Naive thymus-derived CD4-positive, alpha-beta T cell (primary cell): ENCODE measurements around the gene CHAF1B. TPM values are rescaled to one million over a fixed set of nuclear protein-coding genes. Genes with fewer than 3 reads are reported as not detected.

Experiments used
- ATAC-seq: fragments of 150-1000 bp; cut with Tn5 transposase; 2 replicates; pipeline ENCODE4 v1.10.0; 2021; ENCODE audit warnings: mild to moderate bottlenecking, moderate library complexity
- CTCF ChIA-PET: fragments of 350-600 bp; sonication (Branson Sonifier 250); formaldehyde crosslinking; loops from one replicate; lab custom pipeline; 2021; ENCODE audit warnings: antibody characterized with exemption; lab: Charles Lee
- POLR2A ChIA-PET: fragments of 350-600 bp; sonication (Branson Sonifier 250); formaldehyde crosslinking; loops from one replicate; lab custom pipeline; 2021; ENCODE audit warnings: antibody characterized with exemption, inconsistent platforms; lab: Charles Lee
- DNase-seq, 9 donors: peaks; one replicate each; pipeline versions ENCODE4 v3.0.0 to v3.0.0-alpha.2; 2020 to 2022; ENCODE audit warnings: mixed read lengths in 1 of 9
- H3K27ac ChIP-seq: one replicate; pipeline ENCODE4 v1.7.0; 2013; ENCODE audit warnings: mild to moderate bottlenecking, low read depth, low read length, moderate library complexity
- H3K27me3 ChIP-seq, 2 donors: one replicate each; pipeline ENCODE4 v1.7.0; 2013; ENCODE audit warnings: low read length in 2 of 2, mild to moderate bottlenecking in 2 of 2, moderate library complexity in 2 of 2; ENCODE audit not compliant: control insufficient read depth in 2 of 2, insufficient read depth in 2 of 2
- H3K36me3 ChIP-seq, 3 experiments: 1 replicate in 2 of 3; 2 replicates in 1 of 3; pipeline ENCODE4 v1.7.0; 2013; ENCODE audit warnings: low read length in 3 of 3, mild to moderate bottlenecking in 3 of 3, moderate library complexity in 1 of 3; ENCODE audit not compliant: insufficient read depth in 3 of 3, control insufficient read depth in 2 of 3
- H3K4me1 ChIP-seq, 2 donors: one replicate each; pipeline ENCODE4 v1.7.0; 2013; ENCODE audit warnings: low read length in 2 of 2, mild to moderate bottlenecking in 2 of 2, moderate library complexity in 1 of 2; ENCODE audit not compliant: control insufficient read depth in 2 of 2, insufficient read depth in 2 of 2
- H3K4me3 ChIP-seq: 2 replicates; pipeline ENCODE4 v1.7.0; 2013; ENCODE audit warnings: mild to moderate bottlenecking, low read length
- H3K9me3 ChIP-seq, 3 experiments: 1 replicate in 2 of 3; 2 replicates in 1 of 3; pipeline ENCODE4 v1.7.0; 2013; ENCODE audit warnings: low read length in 3 of 3; ENCODE audit not compliant: control insufficient read depth in 2 of 3
- H3K27ac Mint-ChIP-seq, 9 donors: one replicate each; pipeline ENCODE4 v1.8.0; 2020 to 2022; ENCODE audit warnings: mixed read lengths in 9 of 9, mild to moderate bottlenecking in 8 of 9, moderate library complexity in 5 of 9, inconsistent platforms in 2 of 9
- H3K27me3 Mint-ChIP-seq, 5 donors: one replicate each; pipeline ENCODE4 v1.8.0; 2021 to 2022; ENCODE audit warnings: mixed read lengths in 5 of 5, mild to moderate bottlenecking in 1 of 5
- H3K36me3 Mint-ChIP-seq, 5 donors: one replicate each; pipeline ENCODE4 v1.8.0; 2020 to 2022; ENCODE audit warnings: mixed read lengths in 5 of 5, mild to moderate bottlenecking in 3 of 5, inconsistent platforms in 1 of 5
- H3K4me1 Mint-ChIP-seq, 7 donors: one replicate each; pipeline ENCODE4 v1.8.0; 2020 to 2022; ENCODE audit warnings: mixed read lengths in 7 of 7, mild to moderate bottlenecking in 3 of 7, inconsistent platforms in 1 of 7
- H3K4me3 Mint-ChIP-seq, 10 donors: one replicate each; pipeline ENCODE4 v1.8.0; 2020 to 2022; ENCODE audit warnings: mild to moderate bottlenecking in 10 of 10, mixed read lengths in 10 of 10, moderate library complexity in 6 of 10, inconsistent platforms in 2 of 10
- H3K9me3 Mint-ChIP-seq, 11 donors: one replicate each; pipeline ENCODE4 v1.8.0; 2020 to 2022; ENCODE audit warnings: mixed read lengths in 11 of 11, mild to moderate bottlenecking in 4 of 11, inconsistent platforms in 1 of 11, moderate library complexity in 1 of 11
- intact Hi-C, 2 donors: fragments of 100-400 bp; cut with micrococcal nuclease; formaldehyde crosslinking; loops; one replicate each; pipeline ENCODE4 v1.15.1; 2023
- polyA plus RNA-seq, 2 donors: library from polyadenylated mRNA; unstranded; fragments of 300-500 nt; fragmentation: Illumina TruSeq; gene quantifications; one replicate each; pipeline ENCODE4 v1.2.3, GENCODE V29; 2021
- total RNA-seq, 6 experiments: library from RNA in 5 of 6; stranded (reverse) in 5 of 6; gene quantifications; 1 replicate in 5 of 6; 2 replicates in 1 of 6; pipeline ENCODE4 v1.2.3 and lab custom pipeline; 2021 to 2026

Gene CHAF1B
- total and polyA plus RNA-seq, 7 experiments from 2014 or later, result 0.61 to 21.4 (median 1.9) TPM

DNA sequence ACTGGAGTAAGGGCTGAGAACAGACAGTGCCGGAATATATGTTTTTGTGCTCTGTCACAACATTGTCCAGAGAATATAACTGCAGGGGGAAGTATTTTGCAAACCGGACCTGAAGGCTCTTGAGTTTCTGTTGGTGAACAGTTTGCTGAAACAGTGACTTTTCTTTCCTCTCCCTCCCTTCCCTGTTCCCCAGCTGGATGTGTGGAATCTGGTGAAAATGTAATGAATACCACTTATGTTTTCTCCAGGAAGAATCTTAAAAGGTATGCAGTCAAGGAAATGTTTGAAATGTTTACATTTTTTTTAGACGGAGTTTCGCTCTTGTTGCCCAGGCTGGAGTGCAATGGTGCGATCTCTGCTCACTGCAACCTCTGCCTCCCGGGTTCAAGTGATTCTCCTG lies 23.4 kb downstream of the CHAF1B start:
- no peak for DNase-seq
- no peaks in the 10 kb centered on the region for H3K27me3 Mint-ChIP-seq

GRCh38 chr21:36411301-36411700 lies 26.1 kb downstream of the CHAF1B start:
- POLR2A ChIA-PET, result no interaction called here

More for the DNA sequence above, 23.4 kb downstream of the CHAF1B start:
- intact Hi-C loops, result no loop called here
- no peak overlapping the region for H3K4me3 Mint-ChIP-seq
- CTCF ChIA-PET, result no interaction called here
- POLR2A ChIA-PET, result no interaction called here
- no peaks in the 10 kb centered on the region for H3K4me1 ChIP-seq
- peaks cover 0 to 15% (median 0%) of the 10 kb centered on the region in 3 experiments for H3K36me3 ChIP-seq
- H3K36me3 Mint-ChIP-seq, result peaks cover 10 to 35% (median 29%) of the 10 kb centered on the region in 5 donors
- no peaks in the 10 kb centered on the region for H3K9me3 ChIP-seq
- peaks cover 0 to 2% (median 0%) of the 10 kb centered on the region in 7 donors for H3K4me1 Mint-ChIP-seq
- no peak overlapping the region for H3K4me3 ChIP-seq
- H3K27ac ChIP-seq, result no peak overlapping the region
- no peak for ATAC-seq
- no peaks in the 10 kb centered on the region for H3K27me3 ChIP-seq
- H3K27ac Mint-ChIP-seq, result peak overlapping the region in 2 of 9 donors; percentile 4
- H3K9me3 Mint-ChIP-seq, result no peaks in the 10 kb centered on the region

GRCh38 chr21:36412916-36413315 lies 27.7 kb downstream of the CHAF1B start:
- Histone ChIP-seq H3K27ac (no peak overlapping the region), H3K27me3 (no peaks in the 10 kb centered on the region), H3K36me3 (peaks cover 0 to 13% (median 0%) of the 10 kb centered on the region in 3 experiments), H3K4me3 (no peak overlapping the region), H3K9me3 (no peaks in the 10 kb centered on the region), H3K4me1 (no peaks in the 10 kb centered on the region)
- DNase-seq (no peak), ATAC-seq (no peak)
- ChIA-PET POLR2A (no interaction called here), CTCF (no interaction called here)
- intact Hi-C loops, result no loop called here
- Mint-ChIP-seq H3K9me3 (no peaks in the 10 kb centered on the region), H3K4me3 (no peak overlapping the region), H3K4me1 (no peaks in the 10 kb centered on the region), H3K27ac (no peak overlapping the region), H3K27me3 (no peaks in the 10 kb centered on the region), H3K36me3 (peaks cover 11 to 42% (median 28%) of the 10 kb centered on the region in 5 donors)

More at GRCh38 chr21:36411301-36411700, 26.1 kb downstream of the CHAF1B start:
- no peaks in the 10 kb centered on the region for H3K4me1 Mint-ChIP-seq
- Histone ChIP-seq H3K27me3 (no peaks in the 10 kb centered on the region), H3K27ac (no peak overlapping the region), H3K36me3 (peaks cover 0 to 13% (median 0%) of the 10 kb centered on the region in 3 experiments), H3K4me1 (no peaks in the 10 kb centered on the region), H3K4me3 (no peak overlapping the region), H3K9me3 (no peaks in the 10 kb centered on the region)
- H3K4me3 Mint-ChIP-seq, result no peak overlapping the region
- DNase-seq (no peak), ATAC-seq (no peak)
- CTCF ChIA-PET, result interaction anchor here (0.7 kb wide), 1 partner anchor 267 kb away, joined by 6 read pairs; no protein-coding TSS in a partner anchor
- peaks cover 12 to 46% (median 30%) of the 10 kb centered on the region in 5 donors for H3K36me3 Mint-ChIP-seq
- no peaks in the 10 kb centered on the region for H3K27me3 Mint-ChIP-seq
- no peak overlapping the region for H3K27ac Mint-ChIP-seq
- intact Hi-C loops, result no loop called here
- no peaks in the 10 kb centered on the region for H3K9me3 Mint-ChIP-seq

- no peak overlapping the region for H3K27ac Mint-ChIP-seq
- intact Hi-C loops, result no loop called here
- peaks cover 0 to 13% (median 0%) of the 10 kb centered on the region in 3 experiments for H3K36me3 ChIP-seq
- H3K4me3 Mint-ChIP-seq, result no peak overlapping the region
- no peak for ATAC-seq
- H3K9me3 Mint-ChIP-seq, result no peaks in the 10 kb centered on the region
- no peaks in the 10 kb centered on the region for H3K4me1 ChIP-seq
- DNase-seq, result no peak
- POLR2A ChIA-PET, result interaction anchor here (0.7 kb wide), 1 partner anchor 59 kb away, joined by 4 read pairs; no protein-coding TSS in a partner anchor
- H3K27me3 ChIP-seq, result no peaks in the 10 kb centered on the region
- no peaks in the 10 kb centered on the region for H3K9me3 ChIP-seq
- no peak overlapping the region for H3K4me3 ChIP-seq
- peaks cover 5 to 39% (median 21%) of the 10 kb centered on the region in 5 donors for H3K36me3 Mint-ChIP-seq
- no peaks in the 10 kb centered on the region for H3K27me3 Mint-ChIP-seq
- H3K4me1 Mint-ChIP-seq, result peaks cover 0 to 2% (median 0%) of the 10 kb centered on the region in 7 donors
- CTCF ChIA-PET, result no interaction called here
- no peak overlapping the region for H3K27ac ChIP-seq
Observed at GRCh38 chr21:36415375-36415774, 30.2 kb downstream of the CHAF1B start.

GRCh38 chr21:36419241-36419640 lies 34.0 kb downstream of the CHAF1B start:
- Histone ChIP-seq H3K9me3 (no peaks in the 10 kb centered on the region), H3K27ac (no peak overlapping the region), H3K36me3 (no peaks in the 10 kb centered on the region), H3K4me3 (no peak overlapping the region), H3K27me3 (no peaks in the 10 kb centered on the region), H3K4me1 (no peaks in the 10 kb centered on the region)
- Mint-ChIP-seq H3K9me3 (peaks cover 0 to 2% (median 0%) of the 10 kb centered on the region in 11 donors), H3K4me1 (peaks cover 0 to 16% (median 0%) of the 10 kb centered on the region in 7 donors), H3K27me3 (no peaks in the 10 kb centered on the region), H3K36me3 (peaks cover 5 to 15% (median 10%) of the 10 kb centered on the region in 5 donors), H3K4me3 (no peak overlapping the region), H3K27ac (peak overlapping the region in 1 of 9 donors; percentile 22)
- no peak for DNase-seq
- ChIA-PET POLR2A (no interaction called here), CTCF (no interaction called here)
- intact Hi-C loops, result no loop called here
- ATAC-seq, result no peak

- Mint-ChIP-seq H3K36me3 (peaks cover 5 to 11% (median 7%) of the 10 kb centered on the region in 5 donors), H3K4me1 (peaks cover 0 to 16% (median 0%) of the 10 kb centered on the region in 7 donors), H3K27ac (peak overlapping the region in 1 of 9 donors; percentile 32), H3K9me3 (peaks cover 0 to 2% (median 0%) of the 10 kb centered on the region in 11 donors), H3K27me3 (no peaks in the 10 kb centered on the region), H3K4me3 (no peak overlapping the region)
- Histone ChIP-seq H3K9me3 (no peaks in the 10 kb centered on the region), H3K36me3 (no peaks in the 10 kb centered on the region), H3K27ac (no peak overlapping the region), H3K4me3 (no peak overlapping the region), H3K4me1 (no peaks in the 10 kb centered on the region), H3K27me3 (no peaks in the 10 kb centered on the region)
- ATAC-seq (peak; percentile 79), DNase-seq (peak in 4 of 9 donors; percentile 9 to 40 (median 20))
- CTCF ChIA-PET, result no interaction called here
- intact Hi-C loops, result no loop called here
- POLR2A ChIA-PET, result no interaction called here
Observed at GRCh38 chr21:36419996-36420395, 34.8 kb downstream of the CHAF1B start.
